Neural progenitor cell (in vitro differentiated cells): ENCODE results near the gene TTR. TPM values are rescaled to one million over a fixed set of nuclear protein-coding genes. Genes with fewer than 3 reads are reported as not detected.

ENCODE experiments used
- DNase-seq: peaks from one replicate; pipeline ENCODE4 v3.0.0-alpha.2; 2016; ENCODE audit warnings: low spot score
- H2AFZ ChIP-seq: fragments of 200-600 bp; sonication (generic); replicated peaks from 2 replicates; pipeline ENCODE4 v1.6.1; 2016; ENCODE audit warnings: antibody characterized with exemption
- H3F3A ChIP-seq: fragments of 200-600 bp; sonication (generic); 2 replicates; pipeline ENCODE4 v1.6.1; 2016; ENCODE audit warnings: antibody characterized with exemption, low read depth
- H3K27ac ChIP-seq: fragments of 200-600 bp; sonication (generic); 2 replicates; pipeline ENCODE4 v1.5.1; 2016; ENCODE audit warnings: mild to moderate bottlenecking
- H3K27me3 ChIP-seq: fragments of 200-600 bp; sonication (generic); 2 replicates; pipeline ENCODE4 v1.6.1; 2016; ENCODE audit warnings: mild to moderate bottlenecking, moderate library complexity
- H3K36me3 ChIP-seq: fragments of 200-600 bp; sonication (generic); 2 replicates; pipeline ENCODE4 v1.5.1; 2016
- H3K4me1 ChIP-seq: fragments of 200-600 bp; sonication (generic); 2 replicates; pipeline ENCODE4 v1.6.1; 2016; ENCODE audit warnings: mixed run types
- H3K4me2 ChIP-seq: fragments of 200-600 bp; sonication (generic); 2 replicates; pipeline ENCODE4 v1.6.1; 2016
- H3K4me3 ChIP-seq: fragments of 200-600 bp; sonication (generic); 2 replicates; pipeline ENCODE4 v1.5.1; 2016
- H3K79me2 ChIP-seq: fragments of 200-600 bp; sonication (generic); 2 replicates; pipeline ENCODE4 v1.6.1; 2016; ENCODE audit warnings: low read depth
- H3K9ac ChIP-seq: fragments of 200-600 bp; sonication (generic); 2 replicates; pipeline ENCODE4 v1.6.1; 2016
- H3K9me3 ChIP-seq: fragments of 200-600 bp; sonication (generic); 2 replicates; pipeline ENCODE4 v1.5.1; 2016; ENCODE audit warnings: low read depth
- H4K20me1 ChIP-seq: fragments of 200-600 bp; sonication (generic); 2 replicates; pipeline ENCODE4 v1.6.1; 2016; ENCODE audit warnings: low read depth
- H3K27ac Mint-ChIP-seq: 3 replicates; pipeline ENCODE4 v1.8.0; 2021; ENCODE audit warnings: mixed read lengths
- H3K27me3 Mint-ChIP-seq: 2 replicates; pipeline ENCODE4 v1.8.0; 2022; ENCODE audit warnings: low read depth, mild to moderate bottlenecking, inconsistent platforms, moderate library complexity, mixed read lengths; ENCODE audit not compliant: insufficient read depth
- H3K36me3 Mint-ChIP-seq: 3 replicates; pipeline ENCODE4 v1.8.0; 2021; ENCODE audit warnings: mixed read lengths
- H3K4me1 Mint-ChIP-seq: 3 replicates; pipeline ENCODE4 v1.8.0; 2021; ENCODE audit warnings: mixed read lengths
- H3K4me3 Mint-ChIP-seq: 3 replicates; pipeline ENCODE4 v1.8.0; 2021; ENCODE audit warnings: mild to moderate bottlenecking, moderate library complexity, mixed read lengths
- H3K9me3 Mint-ChIP-seq: 3 replicates; pipeline ENCODE4 v1.8.0; 2020; ENCODE audit warnings: mixed read lengths
- EZH2 ChIP-seq: fragments of 200-600 bp; sonication (generic); IDR thresholded peaks from 2 replicates; pipeline ENCODE4 v1.6.1; 2017; ENCODE audit warnings: antibody characterized with exemption, mild to moderate bottlenecking, moderate library complexity
- EZH2phosphoT487 ChIP-seq: fragments of 200-600 bp; sonication (generic); IDR thresholded peaks from 2 replicates; pipeline ENCODE4 v1.6.1; 2017; ENCODE audit warnings: antibody characterized with exemption
- total RNA-seq: library from RNA; depleted of rRNA; stranded (reverse); fragments of >200 nt; gene quantifications from 2 replicates; pipeline ENCODE4 v1.2.3, GENCODE V29; 2015; ENCODE audit warnings: low replicate concordance
- TF ChIP-seq, protein P1 (sequence below): fragments of 200-600 bp; sonication (generic); IDR thresholded peaks from 2 replicates; pipeline ENCODE4 v1.5.1; 2017; ENCODE audit warnings: antibody characterized with exemption, mild to moderate bottlenecking

TTR gene
- total RNA-seq, 1 donor from 2014 or later, result 1.8 TPM

DNA sequence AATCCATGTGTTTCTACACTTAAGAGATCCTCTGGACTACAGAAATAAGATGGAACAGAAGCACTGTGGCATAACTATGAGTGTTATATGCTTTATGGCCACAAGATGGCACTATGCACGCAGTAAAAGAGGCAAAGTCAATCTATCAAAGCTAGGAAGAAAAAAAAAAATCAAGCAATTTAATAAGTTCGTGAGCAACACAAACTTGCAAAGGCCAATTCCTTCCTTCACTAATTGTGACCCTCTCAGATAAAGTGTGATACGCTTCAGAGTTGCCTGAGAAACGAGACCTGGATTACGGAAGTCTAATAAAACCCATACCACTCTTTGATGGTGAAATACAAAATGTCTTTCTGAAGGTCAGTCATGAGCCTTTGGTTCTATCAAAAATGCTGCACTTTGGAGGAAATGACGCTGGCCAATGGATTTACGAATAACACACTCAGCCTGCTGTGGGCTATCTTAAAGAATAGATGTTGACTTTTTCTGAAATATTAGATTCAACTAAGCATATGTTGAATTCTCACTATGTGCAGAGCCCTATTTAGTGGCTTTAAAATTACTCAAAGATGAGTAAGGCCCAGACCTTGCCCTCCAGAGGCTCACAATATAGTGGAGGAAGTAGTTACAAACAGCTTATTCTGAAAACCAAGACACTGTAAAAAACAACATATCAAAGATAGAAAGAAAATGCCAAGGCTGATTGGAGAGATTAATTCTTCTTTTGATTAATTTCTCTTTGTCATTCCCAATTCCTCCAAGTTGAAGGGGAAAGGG, 35.5 kb upstream of the TTR start:
- Histone ChIP-seq H3K9me3 (no peaks in the 10 kb centered on the region), H2AFZ (peak overlapping the region; percentile 30), H3K4me1 (no peaks in the 10 kb centered on the region), H3K79me2 (no peaks in the 10 kb centered on the region), H3F3A (no peaks in the 10 kb centered on the region), H3K4me3 (no peak overlapping the region), H4K20me1 (no peaks in the 10 kb centered on the region), H3K4me2 (no peak overlapping the region), H3K27ac (no peak overlapping the region), H3K27me3 (no peaks in the 10 kb centered on the region), H3K36me3 (no peaks in the 10 kb centered on the region), H3K9ac (no peak overlapping the region)
- no peaks in the 10 kb centered on the region for H3K4me1 Mint-ChIP-seq
- peak; percentile 59 for DNase-seq
- H3K27ac Mint-ChIP-seq, result no peak overlapping the region
- H3K27me3 Mint-ChIP-seq, result peaks cover 3% of the 10 kb centered on the region
- TF ChIP-seq EZH2phosphoT487 (no peak), EZH2 (no peak)
- TF ChIP-seq, protein P1, sequence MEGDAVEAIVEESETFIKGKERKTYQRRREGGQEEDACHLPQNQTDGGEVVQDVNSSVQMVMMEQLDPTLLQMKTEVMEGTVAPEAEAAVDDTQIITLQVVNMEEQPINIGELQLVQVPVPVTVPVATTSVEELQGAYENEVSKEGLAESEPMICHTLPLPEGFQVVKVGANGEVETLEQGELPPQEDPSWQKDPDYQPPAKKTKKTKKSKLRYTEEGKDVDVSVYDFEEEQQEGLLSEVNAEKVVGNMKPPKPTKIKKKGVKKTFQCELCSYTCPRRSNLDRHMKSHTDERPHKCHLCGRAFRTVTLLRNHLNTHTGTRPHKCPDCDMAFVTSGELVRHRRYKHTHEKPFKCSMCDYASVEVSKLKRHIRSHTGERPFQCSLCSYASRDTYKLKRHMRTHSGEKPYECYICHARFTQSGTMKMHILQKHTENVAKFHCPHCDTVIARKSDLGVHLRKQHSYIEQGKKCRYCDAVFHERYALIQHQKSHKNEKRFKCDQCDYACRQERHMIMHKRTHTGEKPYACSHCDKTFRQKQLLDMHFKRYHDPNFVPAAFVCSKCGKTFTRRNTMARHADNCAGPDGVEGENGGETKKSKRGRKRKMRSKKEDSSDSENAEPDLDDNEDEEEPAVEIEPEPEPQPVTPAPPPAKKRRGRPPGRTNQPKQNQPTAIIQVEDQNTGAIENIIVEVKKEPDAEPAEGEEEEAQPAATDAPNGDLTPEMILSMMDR, result peak; percentile 93
- H3K9me3 Mint-ChIP-seq, result no peaks in the 10 kb centered on the region
- H3K4me3 Mint-ChIP-seq, result no peak overlapping the region
- no peaks in the 10 kb centered on the region for H3K36me3 Mint-ChIP-seq

GRCh38 chr18:31557446-31557845, 34.2 kb upstream of the TTR start:
- H3K9me3 ChIP-seq, result no peaks in the 10 kb centered on the region
- no peak overlapping the region for H3K4me2 ChIP-seq
- Mint-ChIP-seq H3K4me3 (no peak overlapping the region), H3K4me1 (no peaks in the 10 kb centered on the region), H3K36me3 (no peaks in the 10 kb centered on the region), H3K9me3 (no peaks in the 10 kb centered on the region), H3K27me3 (peaks cover 3% of the 10 kb centered on the region), H3K27ac (no peak overlapping the region)
- H4K20me1 ChIP-seq, result no peaks in the 10 kb centered on the region
- no peaks in the 10 kb centered on the region for H3K27me3 ChIP-seq
- H3K36me3 ChIP-seq, result no peaks in the 10 kb centered on the region
- peaks cover under 1% of the 10 kb centered on the region for H3K4me1 ChIP-seq
- no peak for DNase-seq
- H3K9ac ChIP-seq, result no peak overlapping the region
- no peak overlapping the region for H3K4me3 ChIP-seq
- no peak overlapping the region for H2AFZ ChIP-seq
- no peaks in the 10 kb centered on the region for H3F3A ChIP-seq
- TF ChIP-seq EZH2 (no peak), EZH2phosphoT487 (no peak)
- TF ChIP-seq, protein P1, result no peak
- no peaks in the 10 kb centered on the region for H3K79me2 ChIP-seq
- H3K27ac ChIP-seq, result no peak overlapping the region

DNA sequence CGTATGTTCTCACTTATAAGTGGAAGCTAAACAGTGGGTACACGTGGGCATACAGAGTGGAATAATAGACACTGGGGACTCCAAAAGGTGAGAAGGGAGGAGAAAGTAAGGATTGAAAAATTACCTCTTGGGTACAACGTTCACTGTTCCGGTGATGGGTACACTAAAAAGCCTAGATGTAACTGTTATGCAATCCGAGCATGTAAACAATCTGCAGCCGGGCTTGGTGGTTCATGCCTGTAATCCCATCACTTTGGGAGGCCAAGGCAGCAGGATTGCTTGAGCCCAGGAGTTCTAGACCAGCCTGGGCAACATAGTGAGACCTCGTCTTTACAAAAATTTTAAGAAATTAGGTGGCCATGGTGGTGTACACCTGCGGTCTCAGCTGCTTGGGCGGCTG, 33.1 kb upstream of the TTR start:
- Histone ChIP-seq H3K4me2 (no peak overlapping the region), H3F3A (no peaks in the 10 kb centered on the region), H3K27ac (no peak overlapping the region), H3K9ac (no peak overlapping the region), H3K4me3 (no peak overlapping the region), H3K79me2 (no peaks in the 10 kb centered on the region), H3K4me1 (peaks cover 8% of the 10 kb centered on the region), H3K9me3 (no peaks in the 10 kb centered on the region), H4K20me1 (no peaks in the 10 kb centered on the region), H3K27me3 (no peaks in the 10 kb centered on the region), H3K36me3 (no peaks in the 10 kb centered on the region), H2AFZ (no peak overlapping the region)
- H3K27ac Mint-ChIP-seq, result no peak overlapping the region
- DNase-seq, result no peak
- peaks cover 3% of the 10 kb centered on the region for H3K27me3 Mint-ChIP-seq
- no peak for TF ChIP-seq EZH2phosphoT487
- TF ChIP-seq, protein P1, result no peak
- TF ChIP-seq EZH2, result no peak
- H3K9me3 Mint-ChIP-seq, result no peaks in the 10 kb centered on the region
- H3K4me3 Mint-ChIP-seq, result no peak overlapping the region
- peaks cover 2% of the 10 kb centered on the region for H3K4me1 Mint-ChIP-seq
- H3K36me3 Mint-ChIP-seq, result no peaks in the 10 kb centered on the region
